H9 (cell line): ENCODE data around the gene FUT1. TPM values are rescaled to one million over a fixed set of nuclear protein-coding genes. Genes with fewer than 3 reads are reported as not detected.
A peak's percentile ranks its signal among the peaks of the same experiment; 100 is the strongest.

Experiments
- DNase-seq: peaks from one replicate; pipeline ENCODE4 v3.0.0-alpha.2; 2017
- H2AFZ ChIP-seq: one replicate; pipeline ENCODE4 v1.6.1; 2013; ENCODE audit warnings: mild to moderate bottlenecking, low read length, control low read depth, moderate library complexity
- H2AK5ac ChIP-seq: 2 replicates; pipeline ENCODE4 v1.6.1; 2013; ENCODE audit warnings: low read length, control low read depth, mixed read lengths; ENCODE audit not compliant: insufficient read length
- H2BK120ac ChIP-seq: one replicate; pipeline ENCODE4 v1.6.1; 2013; ENCODE audit warnings: low read depth, mild to moderate bottlenecking, low read length, control low read depth, inconsistent platforms; ENCODE audit not compliant: poor library complexity, severe bottlenecking
- H2BK12ac ChIP-seq: 2 replicates; pipeline ENCODE4 v1.6.1; 2013; ENCODE audit warnings: low read length, control low read depth, mixed read lengths, low read depth; ENCODE audit not compliant: insufficient read length
- H2BK15ac ChIP-seq: 2 replicates; pipeline ENCODE4 v1.6.1; 2013; ENCODE audit warnings: low read depth, low read length, control low read depth
- H2BK20ac ChIP-seq: one replicate; pipeline ENCODE4 v1.6.1; 2013; ENCODE audit warnings: low read depth, mild to moderate bottlenecking, low read length, control low read depth, inconsistent platforms; ENCODE audit not compliant: poor library complexity, severe bottlenecking
- H2BK5ac ChIP-seq: 2 replicates; pipeline ENCODE4 v1.6.1; 2013; ENCODE audit warnings: low read length, control low read depth, mixed read lengths; ENCODE audit not compliant: insufficient read length
- H3K14ac ChIP-seq: 2 replicates; pipeline ENCODE4 v1.6.1; 2013; ENCODE audit warnings: low read length, control low read depth; ENCODE audit not compliant: insufficient read depth
- H3K18ac ChIP-seq: 2 replicates; pipeline ENCODE4 v1.6.1; 2013; ENCODE audit warnings: low read depth, mild to moderate bottlenecking, mixed read lengths, low read length, control low read depth; ENCODE audit not compliant: insufficient read length
- H3K23ac ChIP-seq: 2 replicates; pipeline ENCODE4 v1.6.1; 2013; ENCODE audit warnings: low read length, control low read depth, mixed read lengths, low read depth; ENCODE audit not compliant: insufficient read length
- H3K23me2 ChIP-seq: 2 replicates; pipeline ENCODE4 v1.6.1; 2013; ENCODE audit warnings: low read depth, mild to moderate bottlenecking, mixed read lengths, low read length, control low read depth; ENCODE audit not compliant: insufficient read length, poor library complexity, severe bottlenecking
- H3K27ac ChIP-seq: 2 replicates; pipeline ENCODE4 v1.5.1; 2013; ENCODE audit warnings: low read length, control low read depth, mixed read lengths, low read depth; ENCODE audit not compliant: insufficient read length
- H3K27me3 ChIP-seq: 2 replicates; pipeline ENCODE4 v1.6.1; 2013; ENCODE audit warnings: low read length, control low read depth, inconsistent platforms; ENCODE audit not compliant: insufficient read depth
- H3K4ac ChIP-seq: 2 replicates; pipeline ENCODE4 v1.6.1; 2013; ENCODE audit warnings: low read depth, mild to moderate bottlenecking, control low read depth, inconsistent platforms, low read length, moderate library complexity
- H3K4me1 ChIP-seq: 2 replicates; pipeline ENCODE4 v1.6.1; 2013; ENCODE audit warnings: low read length, control low read depth, inconsistent platforms; ENCODE audit not compliant: insufficient read depth
- H3K4me2 ChIP-seq: 2 replicates; pipeline ENCODE4 v1.6.1; 2013; ENCODE audit warnings: low read length, control low read depth, mixed read lengths; ENCODE audit not compliant: insufficient read length, insufficient read depth
- H3K56ac ChIP-seq: 2 replicates; pipeline ENCODE4 v1.6.1; 2013; ENCODE audit warnings: low read depth, mild to moderate bottlenecking, mixed read lengths, low read length, control low read depth; ENCODE audit not compliant: insufficient read length
- H3K79me1 ChIP-seq: 2 replicates; pipeline ENCODE4 v1.6.1; 2013; ENCODE audit warnings: low read depth, mild to moderate bottlenecking, moderate library complexity, low read length, control low read depth, inconsistent platforms; ENCODE audit not compliant: insufficient read depth, poor library complexity, severe bottlenecking
- H3K79me2 ChIP-seq: 2 replicates; pipeline ENCODE4 v1.6.1; 2013; ENCODE audit warnings: low read length, control low read depth, inconsistent platforms; ENCODE audit not compliant: insufficient read depth
- H3K9ac ChIP-seq: 2 replicates; pipeline ENCODE4 v1.6.1; 2013; ENCODE audit warnings: low read length, control low read depth, mixed read lengths; ENCODE audit not compliant: insufficient read length; ENCODE audit errors: extremely low read depth
- H3K9me3 ChIP-seq: one replicate; pipeline ENCODE4 v1.6.1; 2013; ENCODE audit warnings: low read depth, low read length, inconsistent platforms; ENCODE audit not compliant: control insufficient read depth
- H3T11ph ChIP-seq: one replicate; pipeline ENCODE4 v1.6.1; 2013; ENCODE audit warnings: mild to moderate bottlenecking, low read length, control low read depth, inconsistent platforms
- H4K20me1 ChIP-seq: one replicate; pipeline ENCODE4 v1.6.1; 2013; ENCODE audit not compliant: control insufficient read depth, insufficient read length, insufficient read depth
- H4K5ac ChIP-seq: 2 replicates; pipeline ENCODE4 v1.6.1; 2013; ENCODE audit warnings: low read depth, mild to moderate bottlenecking, mixed read lengths, low read length, control low read depth; ENCODE audit not compliant: insufficient read length
- H4K8ac ChIP-seq: replicated peaks from 2 replicates; pipeline ENCODE4 v1.6.1; 2013; ENCODE audit warnings: low read length, control low read depth, mixed read lengths, low read depth; ENCODE audit not compliant: insufficient read length
- H4K91ac ChIP-seq: 2 replicates; pipeline ENCODE4 v1.6.1; 2013; ENCODE audit warnings: low read depth, mild to moderate bottlenecking, moderate library complexity, mixed read lengths, low read length, control low read depth; ENCODE audit not compliant: insufficient read length
- H3K27ac Mint-ChIP-seq, 3 experiments: 2 replicates in 2 of 3; 3 replicates in 1 of 3; pipeline ENCODE4 v1.8.0; 2020 to 2021; ENCODE audit warnings: mixed read lengths in 3 of 3, mild to moderate bottlenecking in 1 of 3, moderate library complexity in 1 of 3
- H3K27me3 Mint-ChIP-seq: 2 replicates; pipeline ENCODE4 v1.8.0; 2021; ENCODE audit warnings: low read depth, mild to moderate bottlenecking, moderate library complexity, mixed read lengths
- H3K36me3 Mint-ChIP-seq, 3 experiments: 2 replicates in 2 of 3; 3 replicates in 1 of 3; pipeline ENCODE4 v1.8.0; 2020 to 2021; ENCODE audit warnings: low read depth in 3 of 3, mixed read lengths in 3 of 3; ENCODE audit not compliant: insufficient read depth in 1 of 3
- H3K4me1 Mint-ChIP-seq, 2 experiments: 2 replicates each; pipeline ENCODE4 v1.8.0; 2020; ENCODE audit warnings: mixed read lengths in 2 of 2
- H3K4me3 Mint-ChIP-seq, 2 experiments: 2 replicates in 1 of 2; 3 replicates in 1 of 2; pipeline ENCODE4 v1.8.0; 2020 to 2021; ENCODE audit warnings: mild to moderate bottlenecking in 2 of 2, mixed read lengths in 2 of 2, moderate library complexity in 1 of 2
- H3K9me3 Mint-ChIP-seq, 2 experiments: 2 replicates in 1 of 2; 3 replicates in 1 of 2; pipeline ENCODE4 v1.8.0; 2020; ENCODE audit warnings: mild to moderate bottlenecking in 2 of 2, mixed read lengths in 2 of 2, moderate library complexity in 1 of 2
- CTCF ChIP-seq: fragments of 200-600 bp; sonication (generic); conservative IDR thresholded peaks from 3 replicates; pipeline ENCODE4 v1.8.0; 2021; ENCODE audit warnings: antibody characterized with exemption, mild to moderate bottlenecking
- WGBS: extraction: QIAGEN DNeasy Blood & Tissue Kit; methylation state at CpG from one replicate; pipeline ENCODE4 v1.1.7; 2013; ENCODE audit warnings: missing lambda C conversion rate, low lambda C conversion rate, mixed read lengths; ENCODE audit not compliant: insufficient read length; ENCODE audit errors: extremely low coverage; 5-methylcytosine and 5-hydroxymethylcytosine counted together
- total RNA-seq: library from RNA; stranded (reverse); gene quantifications from 2 replicates; pipeline ENCODE4 v1.2.1, GENCODE V29; 2021

The FUT1 gene
- total RNA-seq, 1 experiment from 2014 or later: 16.1 TPM

GRCh38 chr19:48738557-48739403 lies 13.7 kb downstream of the FUT1 start:
- H3K18ac ChIP-seq: no peak overlapping the region
- H3K56ac ChIP-seq: no peak overlapping the region
- peak; percentile 52; the same call in 2 of the 3 replicates for TF ChIP-seq CTCF
- peaks cover 2 to 4% (median 3%) of the 10 kb centered on the region in 3 experiments; a peak in 3 of 7 replicates for H3K36me3 Mint-ChIP-seq
- H2BK12ac ChIP-seq: no peak overlapping the region
- H3K14ac ChIP-seq: no peak overlapping the region
- no peaks in the 10 kb centered on the region; the same call in 1 of the 2 replicates for H3K27me3 ChIP-seq
- H3K9me3 Mint-ChIP-seq: no peaks in the 10 kb centered on the region
- no peak overlapping the region for H4K8ac ChIP-seq
- H3K4me1 ChIP-seq: no peaks in the 10 kb centered on the region; the same call in 1 of the 2 replicates
- no peaks in the 10 kb centered on the region for H4K20me1 ChIP-seq
- H3K4me3 Mint-ChIP-seq: peak overlapping the region; percentile 52 to 80
- H3K27me3 Mint-ChIP-seq: peaks cover 20% of the 10 kb centered on the region
- H3K4ac ChIP-seq: no peak overlapping the region
- H2AFZ ChIP-seq: no peak overlapping the region
- no peaks in the 10 kb centered on the region for H3K9me3 ChIP-seq
- no peak overlapping the region for H4K5ac ChIP-seq
- peak; percentile 99 for DNase-seq
- H3K4me1 Mint-ChIP-seq: peaks cover 23 to 51% of the 10 kb centered on the region in 2 experiments
- H3K79me1 ChIP-seq: no peaks in the 10 kb centered on the region
- no peaks in the 10 kb centered on the region for H3K79me2 ChIP-seq
- H3K23ac ChIP-seq: no peak overlapping the region
- H3K23me2 ChIP-seq: peaks cover 9% of the 10 kb centered on the region
- H3K9ac ChIP-seq: no peak overlapping the region
- H3K27ac Mint-ChIP-seq: peak overlapping the region; percentile 53 to 98 (median 91); a peak in 5 of 7 replicates
- H3K27ac ChIP-seq: no peak overlapping the region
- H2BK120ac ChIP-seq: no peak overlapping the region
- peak overlapping the region; percentile 54 for H3K4me2 ChIP-seq
- H2AK5ac ChIP-seq: no peak overlapping the region
- no peak overlapping the region for H2BK5ac ChIP-seq
- no CpG with 5 or more reads among the region's 96 CpGs for WGBS
- H4K91ac ChIP-seq: no peak overlapping the region
- no peak overlapping the region for H2BK20ac ChIP-seq
- H3T11ph ChIP-seq: no peak overlapping the region
- no peak overlapping the region for H2BK15ac ChIP-seq
